ENCODE results near the gene ALDH1B1. TPM values are rescaled to one million over a fixed set of nuclear protein-coding genes. Genes with fewer than 3 reads are reported as not detected.

The ALDH1B1 gene
- total and polyA plus RNA-seq, 11 donors = 7.5 to 55.6 (median 20.7) TPM

DNA sequence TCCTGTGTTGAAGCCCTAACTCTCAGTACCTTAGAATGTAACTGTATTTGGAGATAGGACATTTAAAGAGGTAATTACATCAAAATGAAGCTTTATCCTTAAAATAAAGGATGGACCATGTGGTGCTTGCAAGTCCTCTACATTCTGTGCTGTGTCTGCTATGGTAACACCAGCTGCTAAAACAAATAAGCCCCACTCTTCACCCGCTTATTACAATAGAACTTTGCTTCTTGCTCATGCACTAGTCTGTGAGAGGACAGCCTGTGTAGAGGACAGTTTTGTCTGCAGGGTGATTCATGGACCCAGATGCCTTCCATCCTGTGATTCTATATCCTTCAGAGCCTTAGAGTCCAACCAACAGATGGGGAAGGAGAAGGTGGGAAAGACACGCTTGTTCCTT lies 44.2 kb downstream of the ALDH1B1 start:
- 86 to 99% (median 95%) methylated on average over 2 of the region's 2 CpGs for WGBS, 4 donors
- DNase-seq (no peak), ATAC-seq (no peak)
- Histone ChIP-seq H3K27ac (no peak overlapping the region), H3K36me3 (no peaks in the 10 kb centered on the region), H3K4me3 (no peak overlapping the region), H3K27me3 (peaks cover 0 to 12% (median 0%) of the 10 kb centered on the region in 9 donors), H3K9me3 (no peaks in the 10 kb centered on the region), H3K4me1 (no peaks in the 10 kb centered on the region)
- intact Hi-C loops (cut with DNase I) = loop anchor here in 2 of 10 donors (10.0 kb wide), 2 partner anchors 62 to 952 kb away; partner anchors contain the start of gene POLR1E (in 1 of the 2)
- TF ChIP-seq, protein P1, sequence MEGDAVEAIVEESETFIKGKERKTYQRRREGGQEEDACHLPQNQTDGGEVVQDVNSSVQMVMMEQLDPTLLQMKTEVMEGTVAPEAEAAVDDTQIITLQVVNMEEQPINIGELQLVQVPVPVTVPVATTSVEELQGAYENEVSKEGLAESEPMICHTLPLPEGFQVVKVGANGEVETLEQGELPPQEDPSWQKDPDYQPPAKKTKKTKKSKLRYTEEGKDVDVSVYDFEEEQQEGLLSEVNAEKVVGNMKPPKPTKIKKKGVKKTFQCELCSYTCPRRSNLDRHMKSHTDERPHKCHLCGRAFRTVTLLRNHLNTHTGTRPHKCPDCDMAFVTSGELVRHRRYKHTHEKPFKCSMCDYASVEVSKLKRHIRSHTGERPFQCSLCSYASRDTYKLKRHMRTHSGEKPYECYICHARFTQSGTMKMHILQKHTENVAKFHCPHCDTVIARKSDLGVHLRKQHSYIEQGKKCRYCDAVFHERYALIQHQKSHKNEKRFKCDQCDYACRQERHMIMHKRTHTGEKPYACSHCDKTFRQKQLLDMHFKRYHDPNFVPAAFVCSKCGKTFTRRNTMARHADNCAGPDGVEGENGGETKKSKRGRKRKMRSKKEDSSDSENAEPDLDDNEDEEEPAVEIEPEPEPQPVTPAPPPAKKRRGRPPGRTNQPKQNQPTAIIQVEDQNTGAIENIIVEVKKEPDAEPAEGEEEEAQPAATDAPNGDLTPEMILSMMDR (IDR thresholded peaks at IDR 0.05) = no peak
- TF ChIP-seq POLR2A (IDR thresholded peaks at IDR 0.05) = no peak

DNA sequence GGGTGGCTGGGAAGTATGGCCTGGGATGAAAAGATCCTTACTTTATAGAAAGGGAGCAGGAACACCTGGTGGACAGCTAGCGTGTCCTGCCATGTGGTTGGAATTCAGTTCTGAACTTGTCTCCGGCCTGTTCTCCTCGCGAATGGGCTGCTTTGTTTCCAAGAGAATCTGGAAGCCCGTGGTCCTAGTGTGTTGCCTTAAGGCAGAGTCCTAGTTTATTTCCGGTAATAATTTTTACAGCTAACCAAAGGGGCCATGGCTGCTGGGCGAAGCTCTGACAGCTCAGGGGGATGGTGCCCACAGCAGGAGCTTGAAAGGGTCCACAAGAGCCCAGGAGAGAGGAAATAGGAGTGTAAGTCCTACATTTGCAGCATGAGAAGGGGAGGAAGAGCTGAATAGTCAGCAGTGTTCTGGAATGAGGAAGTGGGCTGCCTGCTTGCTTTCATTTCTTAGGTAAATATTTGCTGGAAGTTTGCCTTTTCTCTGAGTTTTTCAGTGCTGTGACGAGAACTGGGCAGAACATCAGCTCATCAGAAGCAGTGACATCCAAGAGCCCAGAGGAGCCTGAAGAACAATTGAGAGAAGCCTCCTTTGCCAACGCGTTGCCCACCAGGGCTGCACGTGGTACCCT lies 44.8 kb downstream of the ALDH1B1 start:
- WGBS, 4 donors = 79 to 84% (median 81%) methylated on average over 11 of the region's 11 CpGs

DNA sequence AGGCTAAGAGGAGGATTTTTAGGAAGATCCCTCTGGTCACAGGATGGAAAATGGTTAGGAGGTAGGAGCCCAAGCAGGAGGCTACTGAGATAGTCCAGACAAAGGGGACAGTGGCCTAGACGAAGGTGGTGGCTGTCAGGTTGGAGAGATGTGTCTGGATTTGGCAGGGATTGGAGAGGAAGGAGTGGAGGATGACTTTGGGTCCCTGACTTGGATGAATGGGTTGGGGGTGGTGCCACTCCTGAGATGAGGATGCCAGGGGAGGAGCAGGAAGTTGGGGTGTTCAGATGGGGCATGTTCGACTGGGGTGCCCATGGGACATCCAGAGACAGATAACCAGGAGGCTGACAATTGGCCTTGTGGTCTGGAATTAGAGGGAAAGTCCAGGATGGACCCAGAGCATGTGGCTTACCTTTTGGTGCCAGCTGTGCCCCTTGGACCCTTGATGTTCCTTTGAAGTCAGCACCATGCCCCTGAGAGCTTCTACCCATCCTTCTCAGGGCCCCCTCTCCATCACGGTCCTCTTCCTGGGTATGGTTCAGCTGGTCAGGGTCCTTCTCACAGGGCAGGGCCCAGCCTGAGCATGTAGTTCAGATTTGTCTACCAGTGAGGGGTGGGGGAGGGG lies 46.9 kb downstream of the ALDH1B1 start:
- no peak overlapping the region for H3K4me3 ChIP-seq
- no peaks in the 10 kb centered on the region for H3K36me3 ChIP-seq
- WGBS, 4 donors = 53 to 73% (median 58%) methylated on average over 2 to 3 of the region's 3 CpGs
- H3K27me3 ChIP-seq = peaks cover 0 to 12% (median 0%) of the 10 kb centered on the region in 9 donors
- H3K27ac ChIP-seq = no peak overlapping the region
- DNase-seq (no peak), ATAC-seq (no peak)
- H3K4me1 ChIP-seq = no peaks in the 10 kb centered on the region
- TF ChIP-seq POLR2A (IDR thresholded peaks at IDR 0.05) = no peak
- TF ChIP-seq, protein P1 (IDR thresholded peaks at IDR 0.05) = no peak
- no peaks in the 10 kb centered on the region for H3K9me3 ChIP-seq
- intact Hi-C loops (cut with DNase I) = loop anchor here in 2 of 10 donors (10.0 kb wide), 2 partner anchors 65 to 955 kb away; partner anchors contain the start of gene POLR1E (in 1 of the 2)

More for the DNA sequence above, 44.8 kb downstream of the ALDH1B1 start:
- no peak for TF ChIP-seq POLR2A (IDR thresholded peaks at IDR 0.05)
- TF ChIP-seq, protein P1 (IDR thresholded peaks at IDR 0.05) = no peak
- Histone ChIP-seq H3K36me3 (no peaks in the 10 kb centered on the region), H3K4me1 (no peaks in the 10 kb centered on the region), H3K27me3 (peaks cover 0 to 12% (median 0%) of the 10 kb centered on the region in 9 donors), H3K9me3 (no peaks in the 10 kb centered on the region), H3K27ac (no peak overlapping the region), H3K4me3 (no peak overlapping the region)
- intact Hi-C loops (cut with DNase I) = loop anchor here in 2 of 10 donors (10.0 kb wide), 2 partner anchors 63 to 953 kb away; partner anchors contain the start of gene POLR1E (in 1 of the 2)
- ATAC-seq (no peak), DNase-seq (no peak)

DNA sequence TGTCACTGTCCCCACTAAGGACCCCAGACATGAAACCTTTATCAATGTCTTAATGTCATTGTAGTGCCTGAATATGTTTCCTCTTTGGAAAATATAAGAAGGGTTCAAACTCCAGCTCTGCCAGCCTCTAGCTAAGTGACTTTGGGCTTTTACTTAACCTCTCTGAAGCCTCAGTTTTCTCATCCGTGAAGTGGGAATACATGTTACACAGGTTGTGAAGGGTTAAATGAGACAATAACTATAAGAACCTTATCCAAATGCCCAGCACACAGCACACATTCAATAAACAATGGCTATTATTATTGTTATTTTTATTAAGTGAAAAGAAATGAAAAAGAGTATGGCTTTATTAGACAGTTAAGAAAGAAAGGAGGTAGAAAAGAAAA lies 47.4 kb downstream of the ALDH1B1 start:
- Histone ChIP-seq H3K27me3 (peaks cover 0 to 12% (median 0%) of the 10 kb centered on the region in 9 donors), H3K4me1 (no peaks in the 10 kb centered on the region), H3K4me3 (no peak overlapping the region), H3K36me3 (no peaks in the 10 kb centered on the region), H3K27ac (no peak overlapping the region), H3K9me3 (no peaks in the 10 kb centered on the region)
- intact Hi-C loops (cut with DNase I) = loop anchor here in 2 of 10 donors (10.0 kb wide), 2 partner anchors 65 to 955 kb away; partner anchors contain the start of gene POLR1E (in 1 of the 2)
- TF ChIP-seq POLR2A (IDR thresholded peaks at IDR 0.05) = no peak
- TF ChIP-seq, protein P1 (IDR thresholded peaks at IDR 0.05) = no peak
- DNase-seq = no peak
- WGBS, 4 donors = 93 to 100% (median 99%) methylated on average over 1 of the region's 1 CpG
- no peak for ATAC-seq

Data from heart left ventricle (tissue), 16 donors.